DMS114 treated with DMSO at 0.1 percent for 48 hours (cell line): ENCODE results near the gene TMEM179.

Experiments used
- DNase-seq: peaks from one replicate; lab custom pipeline; 2025; ENCODE audit not compliant: unreplicated experiment; lab: John Stamatoyannopoulos, UW

Gene TMEM179

GRCh38 chr14:104547310-104547997 is 57.1 kb downstream of the TMEM179 start:
- DNase-seq: no peak

- DNase-seq: no peak
Observed at GRCh38 chr14:104546591-104547309, 57.8 kb downstream of the TMEM179 start.

DNA sequence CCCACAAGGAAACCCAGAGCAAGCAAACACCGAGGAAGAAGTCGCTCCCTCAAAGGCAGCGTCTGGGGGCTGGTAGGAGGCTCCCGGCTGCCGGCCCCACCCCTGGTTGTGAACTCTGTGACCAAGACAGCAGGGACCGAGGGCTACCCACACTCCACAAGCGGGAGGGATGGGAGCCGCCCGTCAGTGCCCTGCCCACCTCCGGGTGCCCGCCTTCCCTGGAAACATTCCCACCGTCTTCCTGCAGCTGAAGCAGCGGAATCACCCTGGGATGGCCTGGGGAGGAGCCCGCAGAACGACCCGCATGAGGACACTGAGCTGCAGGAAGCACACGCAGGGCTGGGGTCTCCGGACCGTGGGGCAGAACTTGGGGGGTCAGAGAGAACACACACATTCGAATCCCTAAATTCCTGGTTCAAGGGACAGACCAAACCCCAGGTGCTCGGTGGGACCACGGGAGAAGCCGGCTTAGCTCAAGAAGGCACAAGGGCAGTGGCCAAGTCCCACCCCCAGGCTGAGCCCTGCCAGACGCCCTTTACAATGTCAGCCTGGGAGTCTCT is 58.5 kb downstream of the TMEM179 start:
- no peak for DNase-seq

DNA sequence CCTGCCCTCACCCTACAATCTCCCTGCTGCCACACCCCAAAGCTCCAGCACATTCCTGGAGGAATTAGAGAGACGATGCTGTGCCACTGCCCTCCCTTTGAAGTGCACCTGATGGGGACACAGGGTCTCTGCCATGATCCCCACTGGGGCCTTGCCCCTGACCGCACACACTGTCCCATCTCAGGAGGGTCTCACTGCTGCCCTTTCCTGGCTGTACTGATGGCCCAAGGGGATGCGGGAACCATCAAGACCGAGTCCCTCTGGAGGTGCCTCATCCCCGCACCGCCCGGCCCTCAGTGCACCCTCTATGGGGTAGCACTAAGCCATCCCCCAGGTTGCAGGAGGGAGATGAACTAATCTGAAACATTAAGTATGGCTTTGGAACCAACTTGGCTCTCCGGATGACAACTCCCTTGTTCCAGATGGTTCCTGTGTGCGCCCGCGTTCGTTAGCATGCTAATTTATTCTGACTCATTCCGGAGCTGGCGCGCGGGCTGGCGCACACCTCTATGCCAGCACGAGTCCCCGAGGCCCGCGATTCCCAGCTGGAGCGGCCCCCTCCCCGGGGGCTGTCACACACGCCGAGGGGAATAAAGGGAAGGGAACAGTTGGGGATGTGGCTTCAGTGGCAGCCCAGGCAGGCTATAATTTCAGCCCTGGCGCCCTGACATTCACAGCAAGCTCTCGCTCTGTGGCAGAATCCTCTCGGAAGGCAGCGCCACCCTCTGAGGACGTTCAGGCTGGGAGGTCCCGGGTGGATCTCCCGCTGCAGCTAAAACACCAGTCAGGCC is 59.2 kb downstream of the TMEM179 start:
- no peak for DNase-seq

DNA sequence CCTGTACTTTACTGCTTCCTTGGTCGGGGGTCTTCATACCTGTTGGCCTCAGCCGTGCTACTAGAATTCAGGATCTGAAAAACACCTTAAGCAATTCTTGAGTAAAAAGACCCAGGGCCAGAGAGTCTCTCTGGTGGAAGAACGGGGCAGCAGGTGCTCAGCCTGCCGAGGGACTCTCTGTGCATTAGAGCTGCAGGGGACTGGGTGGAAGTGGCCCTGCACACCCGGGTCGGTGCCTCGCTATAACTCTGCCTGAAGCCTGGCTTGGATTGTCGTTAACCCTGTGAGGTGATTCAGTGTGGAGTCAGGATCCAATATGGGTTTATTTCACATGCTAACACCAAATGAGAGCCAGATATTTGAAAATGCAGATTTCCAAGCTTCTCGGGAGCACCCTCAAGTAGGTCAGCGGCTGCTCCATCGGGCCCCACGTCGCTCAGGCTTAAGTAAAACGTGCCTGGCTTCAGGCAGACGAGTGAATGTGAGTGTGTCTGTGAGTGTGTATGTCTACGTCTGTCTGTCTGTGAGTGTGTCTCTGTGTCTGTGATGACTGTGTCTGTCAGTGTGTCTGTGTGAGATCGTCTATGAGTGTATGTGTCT is 60.1 kb downstream of the TMEM179 start:
- DNase-seq: no peak

DNA sequence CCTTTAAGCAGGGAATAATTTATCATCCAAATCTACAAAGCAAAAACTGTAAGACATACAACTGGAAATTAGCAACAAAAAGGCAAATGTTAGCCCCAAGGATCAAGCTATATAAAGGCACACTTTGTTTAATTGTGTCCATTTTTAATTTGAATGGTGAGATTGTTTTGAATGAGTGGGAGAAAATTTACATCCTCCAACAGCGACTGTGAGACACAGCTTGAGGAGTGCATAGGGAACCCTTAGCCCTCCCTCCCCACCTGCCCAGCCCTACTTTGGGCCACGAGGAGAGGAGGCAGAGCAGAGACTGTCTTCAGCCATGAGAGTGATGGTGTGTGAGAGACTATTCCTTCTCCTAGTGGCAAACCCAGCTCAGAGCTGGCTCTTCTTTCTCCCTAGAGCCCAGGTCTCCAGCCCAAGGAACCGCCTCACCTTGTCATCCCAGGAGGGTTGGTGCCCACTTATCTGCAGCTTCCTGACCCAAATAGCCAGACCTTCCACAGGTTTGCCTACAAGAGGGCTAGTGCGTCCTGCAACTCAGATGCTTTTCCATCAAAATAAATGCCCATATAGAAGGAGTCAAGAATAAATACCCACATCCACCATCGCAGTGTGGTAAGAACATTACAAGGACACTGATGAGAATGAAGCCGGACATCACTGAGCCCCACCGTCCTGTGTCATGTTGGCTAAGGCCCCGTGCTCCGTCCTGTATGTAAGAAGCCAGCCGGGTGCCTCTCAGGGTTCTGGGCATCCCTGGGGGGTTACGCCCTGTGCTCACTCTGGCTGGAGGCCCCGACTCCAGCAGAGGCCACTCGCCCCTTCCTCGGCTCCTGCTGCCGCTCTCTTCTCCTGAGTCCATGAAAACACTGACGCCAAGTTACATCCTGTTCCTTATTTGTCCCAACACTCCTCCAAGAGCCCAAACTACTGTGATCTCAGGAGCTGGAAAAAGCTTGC is 61.4 kb downstream of the TMEM179 start:
- no peak for DNase-seq

DNA sequence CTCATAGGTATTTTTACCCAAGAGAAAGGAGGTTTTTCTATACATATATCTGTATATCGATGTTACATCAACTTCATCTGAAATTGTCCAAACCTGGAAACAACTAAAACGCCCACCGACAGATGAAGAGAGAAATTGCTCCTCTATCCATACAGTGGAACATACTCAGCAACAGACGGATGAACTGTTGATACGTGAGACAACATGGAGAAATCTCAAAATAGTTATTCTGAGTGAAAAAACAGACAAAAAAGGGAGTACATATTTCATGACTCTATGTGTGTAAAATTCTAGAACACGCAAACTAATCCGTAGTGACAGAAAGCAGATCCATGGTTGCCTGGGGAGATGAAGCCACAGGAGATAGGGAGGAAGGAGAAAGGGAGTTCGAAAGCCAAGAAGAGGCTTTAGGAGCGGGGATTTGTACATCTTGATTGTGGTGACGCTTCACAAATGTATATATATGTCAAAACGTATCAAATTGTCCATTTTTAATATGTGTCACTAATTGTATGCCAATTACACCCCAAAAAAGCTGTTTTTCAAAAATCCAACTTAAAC is 62.6 kb downstream of the TMEM179 start:
- no peak for DNase-seq
